Breast epithelium (tissue), 3 donors: ENCODE results near the gene PAPPA.

Experiments
- CTCF ChIP-seq, 3 donors: fragments of 450-650 bp; IDR thresholded peaks; one replicate each; pipeline ENCODE4 v1.5.1; 2016 to 2017; ENCODE audit warnings: antibody characterized with exemption in 3 of 3, mild to moderate bottlenecking in 3 of 3, moderate library complexity in 3 of 3
- POLR2A ChIP-seq: fragments of 450-650 bp; IDR thresholded peaks from one replicate; pipeline ENCODE4 v1.6.1; 2016; ENCODE audit warnings: antibody characterized with exemption, mild to moderate bottlenecking, moderate library complexity
- POLR2AphosphoS5 ChIP-seq, 3 donors: sonication (generic); formaldehyde crosslinking; IDR thresholded peaks; one replicate each; pipeline ENCODE4 v1.6.1; 2017; ENCODE audit warnings: antibody characterized with exemption in 3 of 3

- TF ChIP-seq CTCF (IDR thresholded peaks at IDR 0.05) = no peak
- TF ChIP-seq POLR2A = no peak
- no peak for TF ChIP-seq POLR2AphosphoS5 (IDR thresholded peaks at IDR 0.05)
Measured at GRCh38 chr9:116198344-116198743, 44.8 kb downstream of the PAPPA start.
